CD14-positive monocyte (primary cell): ENCODE measurements around the gene MEIS1. TPM values are rescaled to one million over a fixed set of nuclear protein-coding genes. Genes with fewer than 3 reads are reported as not detected.

Source experiments
- DNase-seq, 3 donors: peaks; one replicate each; pipeline ENCODE4 v3.0.0-alpha.2; 2011 to 2022
- H2AFZ ChIP-seq: 2 replicates; pipeline ENCODE4 v1.6.0; 2012; ENCODE audit warnings: mild to moderate bottlenecking, low read depth, low read length, inconsistent platforms; ENCODE audit not compliant: insufficient read depth, poor library complexity, severe bottlenecking
- H3K27ac ChIP-seq, 2 donors: 1 replicate in 1 of 2; 2 replicates in 1 of 2; pipeline ENCODE4 v1.5.1; 2012 to 2013; ENCODE audit warnings: low read length in 2 of 2, control low read depth in 1 of 2, inconsistent platforms in 1 of 2, low read depth in 1 of 2, mild to moderate bottlenecking in 1 of 2
- H3K27me3 ChIP-seq, 2 donors: one replicate each; pipeline versions ENCODE4 v1.6.0 to v1.6.1; 2011 to 2013; ENCODE audit warnings: low read length in 2 of 2; ENCODE audit not compliant: control insufficient read depth in 2 of 2, insufficient read depth in 2 of 2
- H3K36me3 ChIP-seq, 2 donors: replicated peaks in 1 of 2; 1 replicate in 1 of 2; 2 replicates in 1 of 2; pipeline versions ENCODE4 v1.5.1 to v1.6.1; 2012 to 2013; ENCODE audit warnings: low read length in 2 of 2, control low read depth in 1 of 2, inconsistent platforms in 1 of 2, mild to moderate bottlenecking in 1 of 2; ENCODE audit not compliant: insufficient read depth in 2 of 2, control insufficient read depth in 1 of 2
- H3K4me1 ChIP-seq, 2 donors: 1 replicate in 1 of 2; 2 replicates in 1 of 2; pipeline versions ENCODE4 v1.5.1 to v1.6.1; 2012 to 2013; ENCODE audit warnings: low read length in 2 of 2, control low read depth in 1 of 2, inconsistent platforms in 1 of 2, mild to moderate bottlenecking in 1 of 2, moderate library complexity in 1 of 2; ENCODE audit not compliant: insufficient read depth in 2 of 2, control insufficient read depth in 1 of 2
- H3K4me2 ChIP-seq: replicated peaks from 2 replicates; pipeline ENCODE3; 2012; ENCODE audit warnings: low read length, moderate library complexity, mild to moderate bottlenecking; ENCODE audit not compliant: poor library complexity, severe bottlenecking; ENCODE audit errors: extremely low read depth
- H3K4me3 ChIP-seq, 3 experiments: fragments of 200-600 bp in 1 of 3; sonication (generic) in 1 of 3; replicated peaks in 1 of 3; 1 replicate in 2 of 3; 2 replicates in 1 of 3; pipeline ENCODE4 v1.5.1; 2011 to 2013; ENCODE audit warnings: low read length in 3 of 3, mild to moderate bottlenecking in 3 of 3, control low read depth in 2 of 3, low read depth in 2 of 3, inconsistent platforms in 1 of 3, moderate library complexity in 1 of 3
- H3K79me2 ChIP-seq: 2 replicates; pipeline ENCODE4 v1.6.0; 2012; ENCODE audit warnings: mild to moderate bottlenecking, control low read depth, inconsistent platforms, low read length, moderate library complexity; ENCODE audit not compliant: insufficient read depth
- H3K9ac ChIP-seq: 2 replicates; pipeline ENCODE4 v1.6.0; 2017; ENCODE audit warnings: low read length, mild to moderate bottlenecking; ENCODE audit not compliant: insufficient read depth, poor library complexity, severe bottlenecking
- H3K9me3 ChIP-seq, 2 donors: replicated peaks in 1 of 2; 1 replicate in 1 of 2; 2 replicates in 1 of 2; pipeline versions ENCODE4 v1.5.1 to v1.6.1; 2012 to 2013; ENCODE audit warnings: low read length in 2 of 2, control low read depth in 1 of 2; ENCODE audit not compliant: control insufficient read depth in 1 of 2, insufficient read depth in 1 of 2
- H4K20me1 ChIP-seq: 2 replicates; pipeline ENCODE4 v1.6.0; 2012; ENCODE audit warnings: mild to moderate bottlenecking, low read length, control low read depth, moderate library complexity; ENCODE audit not compliant: insufficient read depth
- H3K27ac Mint-ChIP-seq, 7 donors: one replicate each; pipeline ENCODE4 v1.8.0; 2020; ENCODE audit warnings: mild to moderate bottlenecking in 7 of 7, mixed read lengths in 7 of 7, moderate library complexity in 6 of 7, inconsistent platforms in 2 of 7
- H3K27me3 Mint-ChIP-seq, 3 donors: one replicate each; pipeline ENCODE4 v1.8.0; 2021 to 2022; ENCODE audit warnings: low read depth in 3 of 3, mild to moderate bottlenecking in 3 of 3, mixed read lengths in 3 of 3, moderate library complexity in 3 of 3, inconsistent platforms in 1 of 3
- H3K36me3 Mint-ChIP-seq, 2 donors: one replicate each; pipeline ENCODE4 v1.8.0; 2020; ENCODE audit warnings: mixed read lengths in 2 of 2, inconsistent platforms in 1 of 2, mild to moderate bottlenecking in 1 of 2
- H3K4me1 Mint-ChIP-seq: one replicate; pipeline ENCODE4 v1.8.0; 2020; ENCODE audit warnings: mild to moderate bottlenecking, mixed read lengths
- H3K4me3 Mint-ChIP-seq, 2 donors: one replicate each; pipeline ENCODE4 v1.8.0; 2020; ENCODE audit warnings: mild to moderate bottlenecking in 2 of 2, mixed read lengths in 2 of 2, moderate library complexity in 1 of 2
- H3K9me3 Mint-ChIP-seq, 7 donors: one replicate each; pipeline ENCODE4 v1.8.0; 2020 to 2022; ENCODE audit warnings: mixed read lengths in 7 of 7, mild to moderate bottlenecking in 6 of 7, moderate library complexity in 6 of 7, inconsistent platforms in 2 of 7
- WGBS: methylation state at CpG from one replicate; pipeline ENCODE4 v1.1.5; 2013; ENCODE audit warnings: missing lambda C conversion rate; ENCODE audit not compliant: insufficient coverage; 5-methylcytosine and 5-hydroxymethylcytosine counted together
- intact Hi-C, 2 donors: fragments of 100-400 bp; cut with micrococcal nuclease; formaldehyde crosslinking; loops; one replicate each; pipeline versions ENCODE4 v1.15.0 to v1.15.1; 2023
- polyA plus RNA-seq, 3 donors: library from polyadenylated mRNA; depleted of rRNA in 1 of 3; unstranded in 2 of 3; stranded (reverse) in 1 of 3; fragments of 300-500 nt in 2 of 3; fragments of >200 nt in 1 of 3; fragmentation: Illumina TruSeq in 2 of 3; gene quantifications; 1 replicate in 2 of 3; 2 replicates in 1 of 3; pipeline ENCODE4 v1.2.3, GENCODE V29; 2012 to 2021
- TF ChIP-seq, protein P1 (sequence below): fragments of 200-600 bp; IDR thresholded peaks from one replicate; pipeline ENCODE4 v1.8.0; 2022; ENCODE audit warnings: antibody characterized with exemption, mild to moderate bottlenecking

MEIS1 gene
- polyA plus RNA-seq, 3 donors = 0.09 to 0.40 TPM; not detected in 1

GRCh38 chr2:66431274-66431642 is 3.7 kb upstream of the MEIS1 start:
- H3K9ac ChIP-seq = no peak overlapping the region
- Mint-ChIP-seq H3K36me3 (peaks cover 2 to 14% of the 10 kb centered on the region in 2 donors), H3K4me1 (peaks cover 37% of the 10 kb centered on the region), H3K9me3 (peaks cover 0 to 18% (median 14%) of the 10 kb centered on the region in 7 donors), H3K4me3 (peak overlapping the region in 1 of 2 donors; percentile 74), H3K27me3 (peaks cover 87 to 93% (median 90%) of the 10 kb centered on the region in 3 donors), H3K27ac (no peak overlapping the region)
- H3K4me2 ChIP-seq = no peak overlapping the region
- TF ChIP-seq, protein P1, sequence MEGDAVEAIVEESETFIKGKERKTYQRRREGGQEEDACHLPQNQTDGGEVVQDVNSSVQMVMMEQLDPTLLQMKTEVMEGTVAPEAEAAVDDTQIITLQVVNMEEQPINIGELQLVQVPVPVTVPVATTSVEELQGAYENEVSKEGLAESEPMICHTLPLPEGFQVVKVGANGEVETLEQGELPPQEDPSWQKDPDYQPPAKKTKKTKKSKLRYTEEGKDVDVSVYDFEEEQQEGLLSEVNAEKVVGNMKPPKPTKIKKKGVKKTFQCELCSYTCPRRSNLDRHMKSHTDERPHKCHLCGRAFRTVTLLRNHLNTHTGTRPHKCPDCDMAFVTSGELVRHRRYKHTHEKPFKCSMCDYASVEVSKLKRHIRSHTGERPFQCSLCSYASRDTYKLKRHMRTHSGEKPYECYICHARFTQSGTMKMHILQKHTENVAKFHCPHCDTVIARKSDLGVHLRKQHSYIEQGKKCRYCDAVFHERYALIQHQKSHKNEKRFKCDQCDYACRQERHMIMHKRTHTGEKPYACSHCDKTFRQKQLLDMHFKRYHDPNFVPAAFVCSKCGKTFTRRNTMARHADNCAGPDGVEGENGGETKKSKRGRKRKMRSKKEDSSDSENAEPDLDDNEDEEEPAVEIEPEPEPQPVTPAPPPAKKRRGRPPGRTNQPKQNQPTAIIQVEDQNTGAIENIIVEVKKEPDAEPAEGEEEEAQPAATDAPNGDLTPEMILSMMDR = no peak
- intact Hi-C loops = loop anchor here (5.0 to 10.0 kb wide), 3 partner anchors 144 to 1414 kb away; no protein-coding TSS in a partner anchor
- no peak for DNase-seq
- peaks cover 68 to 95% of the 10 kb centered on the region in 2 donors for H3K27me3 ChIP-seq
- H3K4me3 ChIP-seq = no peak overlapping the region
- peaks cover 23 to 41% of the 10 kb centered on the region in 2 donors for H3K4me1 ChIP-seq
- no peaks in the 10 kb centered on the region for H3K79me2 ChIP-seq
- H4K20me1 ChIP-seq = no peaks in the 10 kb centered on the region
- no peak overlapping the region for H2AFZ ChIP-seq
- no peaks in the 10 kb centered on the region for H3K36me3 ChIP-seq
- H3K9me3 ChIP-seq = peaks cover 4 to 15% of the 10 kb centered on the region in 2 donors
- H3K27ac ChIP-seq = no peak overlapping the region

GRCh38 chr2:66431846-66432587 is 2.9 kb upstream of the MEIS1 start:
- Histone ChIP-seq H3K4me2 (peak overlapping the region; percentile 98), H2AFZ (peak overlapping the region; percentile 45)

More at GRCh38 chr2:66431846-66432587, 2.9 kb upstream of the MEIS1 start:
- peaks cover 4 to 14% of the 10 kb centered on the region in 2 donors for H3K36me3 Mint-ChIP-seq
- WGBS = 1% methylated on average over 25 of the region's 39 CpGs
- peaks cover 43% of the 10 kb centered on the region for H3K4me1 Mint-ChIP-seq
- no peak overlapping the region for H3K9ac ChIP-seq
- H3K4me3 Mint-ChIP-seq = peak overlapping the region; percentile 27 to 99
- intact Hi-C loops = loop anchor here (5.0 to 10.0 kb wide), 3 partner anchors 143 to 1413 kb away; no protein-coding TSS in a partner anchor
- no peaks in the 10 kb centered on the region for H4K20me1 ChIP-seq
- H3K4me3 ChIP-seq = peak overlapping the region in 1 of 3 experiments; percentile 95
- TF ChIP-seq, protein P1 = no peak
- H3K36me3 ChIP-seq = no peaks in the 10 kb centered on the region
- H3K27me3 Mint-ChIP-seq = peaks cover 87 to 93% (median 91%) of the 10 kb centered on the region in 3 donors
- peaks cover 68 to 95% of the 10 kb centered on the region in 2 donors for H3K27me3 ChIP-seq
- H3K27ac ChIP-seq = no peak overlapping the region
- H3K9me3 Mint-ChIP-seq = peaks cover 0 to 18% (median 14%) of the 10 kb centered on the region in 7 donors
- H3K79me2 ChIP-seq = no peaks in the 10 kb centered on the region
- H3K9me3 ChIP-seq = peaks cover 4 to 11% of the 10 kb centered on the region in 2 donors
- DNase-seq = no peak
- no peak overlapping the region for H3K27ac Mint-ChIP-seq
- H3K4me1 ChIP-seq = peaks cover 23 to 48% of the 10 kb centered on the region in 2 donors
